T47D (cell line): ENCODE results near the gene YKT6.

Experiments
- DNase-seq, 2 experiments: peaks; one replicate each; pipeline versions ENCODE4 v3.0.0 to v3.0.0-alpha.2; 2011 to 2012; ENCODE audit warnings: low read depth in 1 of 2, low spot score in 1 of 2
- JUND ChIP-seq: IDR thresholded peaks from 2 replicates; pipeline ENCODE4 v1.6.1; 2012; ENCODE audit warnings: low read depth
- in situ Hi-C: cut with HindIII; loops from 2 replicates; pipeline ENCODE4 v1.10.0; 2016; ENCODE audit warnings: low sequenced_read_pairs, low pct_unique_long_range_greater_than_20kb

The YKT6 gene

DNA sequence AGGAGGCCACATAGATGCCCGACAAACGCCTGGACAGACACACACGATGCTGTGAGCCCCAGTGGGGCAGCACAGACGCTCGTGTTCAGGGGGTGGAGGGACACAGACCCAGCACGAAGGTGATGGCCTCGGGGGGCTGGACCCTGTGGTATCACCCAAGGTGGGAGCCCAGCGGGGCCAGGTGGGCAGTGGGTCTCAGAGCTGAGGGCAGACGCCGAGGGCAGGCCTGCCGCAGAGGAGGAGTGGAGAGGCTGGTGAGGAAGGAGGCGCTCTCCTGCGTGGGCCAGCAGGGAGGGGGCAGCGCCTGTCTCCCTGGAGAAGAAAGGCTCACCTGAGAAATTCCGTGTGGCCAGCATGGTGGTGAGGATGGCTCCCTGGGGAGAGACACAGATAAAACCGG lies 39.6 kb downstream of the YKT6 start:
- no peak for DNase-seq
- no peak for TF ChIP-seq JUND
- in situ Hi-C loops = no loop called here

GRCh38 chr7:44240983-44241510 lies 40.3 kb downstream of the YKT6 start:
- no peak for TF ChIP-seq JUND
- in situ Hi-C loops = no loop called here
- DNase-seq = peak; percentile 90 to 98

GRCh38 chr7:44242091-44242490 lies 41.3 kb downstream of the YKT6 start:
- no peak for DNase-seq
- in situ Hi-C loops = no loop called here
- no peak for TF ChIP-seq JUND

DNA sequence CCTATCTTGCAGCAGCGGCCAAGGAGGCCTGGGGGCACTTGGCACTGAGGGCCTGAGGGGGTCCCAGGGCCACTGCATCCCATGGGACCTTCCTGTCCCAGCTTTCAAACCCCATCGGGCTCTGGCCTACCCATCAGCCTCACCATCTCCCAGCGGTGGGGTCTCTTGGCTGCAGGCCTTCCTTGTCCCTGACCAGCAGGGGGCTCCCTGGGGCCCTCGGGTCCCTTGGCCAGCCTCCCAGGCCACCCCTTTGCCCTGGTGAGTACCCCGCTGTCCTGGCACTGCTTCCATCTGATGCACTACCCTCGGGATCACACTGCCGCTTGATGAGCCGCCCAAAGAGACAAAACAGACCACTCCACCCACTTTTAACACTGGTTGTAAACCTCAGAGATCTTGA lies 43.5 kb downstream of the YKT6 start:
- in situ Hi-C loops = no loop called here
- DNase-seq = peak in 1 of 2 experiments; percentile 15
- TF ChIP-seq JUND = no peak

GRCh38 chr7:44246396-44247113 lies 45.8 kb downstream of the YKT6 start:
- DNase-seq = no peak
- in situ Hi-C loops = no loop called here
- no peak for TF ChIP-seq JUND

DNA sequence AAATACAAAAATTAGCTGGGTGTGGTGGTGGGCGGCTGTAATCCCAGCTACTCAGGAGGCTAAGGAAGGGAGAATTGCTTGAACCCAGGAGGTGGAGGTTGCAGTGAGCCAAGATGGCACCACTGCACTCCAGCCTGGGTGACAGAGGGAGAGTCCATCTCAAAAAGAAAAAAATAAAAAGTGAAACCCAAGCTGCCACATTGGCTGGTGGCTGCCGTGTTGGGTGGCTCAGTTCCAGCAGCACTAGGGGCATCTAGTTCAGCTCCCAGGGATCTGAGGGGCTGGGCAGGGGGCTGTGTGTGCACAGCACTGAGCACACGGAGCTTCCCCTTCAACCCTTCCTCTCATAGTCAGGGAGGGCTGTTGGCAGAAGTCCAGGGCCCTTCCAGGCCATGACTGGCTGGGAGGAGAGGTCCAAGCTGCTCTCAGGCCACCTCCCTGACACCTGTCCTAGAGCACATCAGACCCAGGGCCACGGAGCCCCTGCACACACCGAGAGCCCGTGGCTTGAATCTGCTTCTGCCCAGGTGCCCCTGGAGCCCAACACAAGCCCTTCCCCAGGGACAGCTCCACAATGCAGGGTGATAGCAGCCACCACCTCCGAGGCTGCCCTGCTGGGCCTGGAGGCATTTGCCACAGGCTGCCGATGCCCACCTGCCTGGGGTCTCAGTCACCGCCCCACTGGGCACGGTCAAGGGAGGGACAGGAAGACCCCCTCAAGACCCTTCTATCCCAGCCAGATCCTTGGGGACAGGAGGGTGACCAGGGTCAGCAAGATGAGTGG lies 47.3 kb downstream of the YKT6 start:
- TF ChIP-seq JUND = no peak
- in situ Hi-C loops = no loop called here
- DNase-seq = no peak

DNA sequence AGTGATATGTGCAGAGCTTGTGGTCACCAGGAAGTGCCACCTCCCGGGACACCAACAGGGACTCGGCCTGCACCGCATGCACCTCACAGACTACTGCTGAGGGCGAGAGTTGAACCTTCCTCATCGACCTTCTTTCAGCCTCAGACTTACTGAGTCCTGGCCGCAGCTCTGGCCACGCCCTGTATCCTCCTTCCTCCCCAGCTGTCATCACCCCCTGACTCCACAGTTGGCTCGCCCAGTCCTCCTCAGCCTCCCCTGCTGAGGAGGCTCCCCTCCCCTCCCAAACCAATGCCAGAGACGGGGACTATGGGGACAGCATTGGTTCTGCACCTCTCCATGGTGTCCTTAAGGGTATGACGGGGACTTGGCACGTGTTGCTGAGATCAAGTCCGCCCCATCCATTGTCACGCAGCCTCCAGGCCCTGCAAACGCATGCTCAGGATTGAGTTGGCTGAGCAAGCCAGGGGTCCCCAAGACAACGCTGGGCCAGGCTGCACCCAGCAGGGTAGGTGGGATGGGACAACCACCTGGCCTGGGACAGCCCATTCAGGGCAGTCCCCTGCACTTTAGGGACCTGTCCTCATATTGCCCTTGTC lies 49.0 kb downstream of the YKT6 start:
- no peak for TF ChIP-seq JUND
- no peak for DNase-seq
- in situ Hi-C loops = no loop called here

DNA sequence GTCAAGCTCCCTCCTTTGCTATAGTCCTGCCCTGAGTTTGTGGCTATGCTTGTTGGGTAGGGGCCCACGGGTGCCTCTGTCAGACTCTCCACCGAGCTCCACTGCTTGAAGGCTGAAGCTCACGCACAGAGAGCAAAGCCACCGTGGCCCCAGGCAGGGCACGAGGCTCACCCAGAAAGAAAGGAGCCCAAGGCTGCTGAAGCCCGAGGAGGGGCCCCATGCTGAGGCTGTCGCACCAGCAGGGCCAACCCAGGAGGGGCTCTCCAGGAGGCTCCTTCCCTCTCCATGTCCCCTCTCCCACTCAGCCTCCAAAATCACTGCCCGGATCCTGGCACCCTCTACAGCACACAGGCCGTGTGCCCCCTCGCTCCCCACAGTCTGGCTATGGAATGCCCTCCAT lies 50.5 kb downstream of the YKT6 start:
- DNase-seq = no peak
- no peak for TF ChIP-seq JUND
- in situ Hi-C loops = no loop called here

DNA sequence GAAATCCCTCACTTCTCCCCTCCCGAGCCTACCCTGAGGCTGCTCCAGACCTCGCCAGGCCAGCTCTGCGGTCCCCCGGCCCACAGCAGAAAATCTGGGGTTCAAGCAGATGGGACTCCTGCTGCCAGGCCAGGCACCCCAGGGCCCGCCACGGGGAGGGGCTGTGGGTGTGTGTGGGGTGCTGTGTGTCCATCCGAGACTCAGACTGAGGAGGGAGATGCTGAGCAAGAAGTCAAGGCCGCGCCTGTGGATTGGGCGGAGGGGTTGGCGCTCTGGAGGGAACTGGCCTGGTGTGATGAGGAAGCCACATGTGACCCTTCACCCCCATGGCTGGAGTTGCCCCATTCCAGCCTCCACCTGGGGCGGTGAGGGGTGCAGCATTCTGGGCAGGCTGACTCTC lies 51.1 kb downstream of the YKT6 start:
- in situ Hi-C loops = no loop called here
- DNase-seq = no peak
- no peak for TF ChIP-seq JUND

DNA sequence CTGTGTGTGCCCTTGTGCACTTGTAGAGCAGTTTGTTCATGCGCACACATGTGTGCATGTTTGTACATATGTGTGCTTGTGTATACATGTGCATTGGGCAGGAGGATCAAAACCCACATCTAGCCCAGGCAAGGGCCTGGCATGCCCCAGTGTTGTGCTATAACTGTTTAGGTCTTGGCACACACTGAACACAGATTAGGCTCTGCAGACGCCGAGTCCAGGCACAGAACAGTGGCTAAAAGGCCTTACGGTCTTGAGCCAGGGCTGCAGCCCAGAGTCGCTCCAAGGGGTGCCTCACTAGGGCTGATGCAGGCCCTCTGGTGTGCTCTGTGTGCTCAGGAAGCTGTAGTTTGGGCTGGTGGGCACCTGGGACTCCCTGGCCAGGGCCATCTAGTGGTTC lies 55.7 kb downstream of the YKT6 start:
- no peak for TF ChIP-seq JUND
- no peak for DNase-seq
- in situ Hi-C loops = no loop called here

DNA sequence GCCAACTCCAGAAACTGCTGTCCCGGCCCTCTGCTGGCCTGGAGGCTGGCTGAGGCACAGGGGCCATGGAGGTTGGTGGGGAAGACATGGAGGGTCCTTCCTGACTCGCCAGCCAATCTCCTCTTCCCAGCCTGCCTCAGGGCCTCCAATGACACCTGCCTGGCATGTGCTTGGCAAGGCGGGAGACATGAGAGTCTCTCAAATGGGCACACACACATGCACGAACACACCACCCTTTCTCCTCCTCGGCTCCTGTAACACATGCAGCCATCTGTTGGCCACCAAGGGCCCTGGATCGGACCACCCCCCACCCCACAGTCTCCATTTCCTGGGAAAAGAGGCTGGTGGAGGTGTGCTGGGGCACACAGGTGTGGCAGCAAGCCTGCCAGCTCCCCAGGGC lies 56.4 kb downstream of the YKT6 start:
- no peak for DNase-seq
- in situ Hi-C loops = no loop called here
- no peak for TF ChIP-seq JUND

DNA sequence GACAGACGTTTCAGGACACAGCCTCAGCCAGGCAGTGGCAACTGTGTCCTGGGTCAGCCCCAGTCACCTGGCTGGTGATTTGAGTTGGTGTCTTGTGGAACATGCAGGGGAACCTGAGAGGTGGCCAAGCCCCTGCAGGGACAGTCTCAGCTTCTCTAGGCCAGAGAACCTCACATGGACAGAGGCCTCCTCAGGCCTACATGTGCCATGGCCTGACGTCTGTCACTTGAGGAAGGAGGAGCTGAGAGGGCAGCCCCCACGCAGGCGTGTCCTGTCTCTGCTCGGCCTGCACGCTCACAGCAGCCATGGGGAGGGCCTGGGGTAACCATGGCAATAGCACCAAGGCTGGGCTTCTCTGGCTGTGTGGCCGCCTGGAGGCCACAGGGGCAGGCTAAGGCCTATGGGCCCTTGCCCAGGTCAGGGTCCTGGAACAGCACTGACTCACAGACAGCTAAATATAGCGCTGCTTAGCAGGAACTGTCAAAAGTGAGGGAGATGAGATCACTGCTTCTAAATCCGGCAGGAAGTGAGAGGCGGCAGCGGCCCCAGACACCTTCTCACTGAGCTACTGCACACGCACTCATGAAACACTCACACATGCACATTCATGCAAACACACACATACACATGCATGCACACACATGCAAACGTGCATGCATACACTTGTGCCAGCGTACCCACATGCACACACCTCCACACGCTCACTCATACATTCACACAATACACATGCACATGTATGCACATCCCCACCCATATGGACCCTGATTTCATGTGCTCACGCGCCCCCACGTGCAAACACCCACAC lies 57.0 kb downstream of the YKT6 start:
- in situ Hi-C loops = no loop called here
- DNase-seq = no peak
- TF ChIP-seq JUND = no peak
